Fibroblast of the aortic adventitia (primary cell): ENCODE measurements around the gene ACAP3. TPM values are rescaled to one million over a fixed set of nuclear protein-coding genes. Genes with fewer than 3 reads are reported as not detected.
A peak's percentile ranks its signal among the peaks of the same experiment; 100 is the strongest.
"Not testable (repeated sequence)": the region's sequence is repeated elsewhere in the genome, so short reads cannot be mapped to it uniquely, and the experiment has no call there.

ENCODE experiments used
- DNase-seq: peaks from one replicate; pipeline ENCODE4 v3.0.0-alpha.2; 2010; ENCODE audit warnings: low read depth
- H3K4me3 ChIP-seq: 2 replicates; pipeline ENCODE4 v1.5.1; 2011; ENCODE audit warnings: low read depth, mild to moderate bottlenecking, control low read depth, low read length, moderate library complexity
- CTCF ChIP-seq: IDR thresholded peaks from 2 replicates; pipeline ENCODE4 v1.5.1; 2011; ENCODE audit warnings: mild to moderate bottlenecking, low read length, control low read depth, inconsistent platforms; ENCODE audit not compliant: insufficient read depth
- total RNA-seq: library from RNA; depleted of rRNA; stranded (reverse); fragments of >200 nt; gene quantifications from 2 replicates; pipeline ENCODE4 v1.2.3, GENCODE V29; 2012; ENCODE audit warnings: low replicate concordance

Gene ACAP3
- total RNA-seq, 1 donor: 43.2 TPM

DNA sequence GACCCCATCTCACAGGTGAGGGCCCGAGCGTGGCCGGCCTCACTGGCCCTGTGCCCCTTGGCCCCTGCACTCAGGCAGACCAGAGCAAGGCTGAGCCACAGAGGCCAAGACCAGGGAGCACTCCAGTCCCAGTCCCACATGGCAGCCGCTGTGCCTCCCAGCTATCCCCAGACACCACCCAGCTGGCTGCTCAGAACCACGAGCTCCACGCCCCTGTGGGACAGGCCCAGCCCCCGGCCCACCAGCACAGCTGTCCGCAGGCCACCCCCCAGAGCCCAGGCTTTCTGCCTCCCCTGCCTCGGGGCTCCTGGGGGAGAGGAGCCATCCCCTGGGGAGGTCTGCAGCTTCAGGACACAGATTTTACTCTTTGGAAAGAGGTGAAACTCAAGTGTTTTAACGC is 52.1 kb downstream of the ACAP3 start:
- H3K4me3 ChIP-seq: no peak overlapping the region
- no peak for DNase-seq
- TF ChIP-seq CTCF: no peak

DNA sequence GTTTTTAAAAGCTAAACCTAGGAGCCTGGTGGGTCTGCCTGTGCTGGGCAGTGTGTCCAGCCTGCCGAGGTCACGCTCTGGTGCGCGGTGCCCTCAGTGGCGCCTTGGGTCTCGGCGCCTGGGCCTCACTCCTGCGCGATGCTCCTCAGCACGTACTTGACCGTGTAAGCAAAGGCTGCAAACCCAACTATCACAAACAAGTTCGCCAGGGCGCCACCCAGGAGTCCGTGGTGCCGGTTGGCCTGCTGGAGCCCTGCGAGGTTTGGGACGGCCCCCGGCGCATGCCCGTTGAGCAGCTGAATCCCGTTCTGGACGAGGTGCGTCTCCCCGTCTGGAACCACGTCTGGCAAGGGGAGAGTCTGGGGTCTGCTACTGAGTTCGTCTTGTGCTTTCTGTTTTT is 52.7 kb downstream of the ACAP3 start:
- DNase-seq: no peak
- H3K4me3 ChIP-seq: no peak overlapping the region
- no peak for TF ChIP-seq CTCF

- H3K4me3 ChIP-seq: no peak overlapping the region
- peak; percentile 49 for DNase-seq
- no peak for TF ChIP-seq CTCF
Observed at GRCh38 chr1:1254667-1254998, 53.1 kb downstream of the ACAP3 start.

- DNase-seq: no peak
- H3K4me3 ChIP-seq: no peak overlapping the region
- no peak for TF ChIP-seq CTCF
Observed at GRCh38 chr1:1253972-1254666, 53.6 kb downstream of the ACAP3 start.

- no peak for TF ChIP-seq CTCF
- no peak overlapping the region for H3K4me3 ChIP-seq
- DNase-seq: no peak
Observed at GRCh38 chr1:1253314-1253713, 54.4 kb downstream of the ACAP3 start.

DNA sequence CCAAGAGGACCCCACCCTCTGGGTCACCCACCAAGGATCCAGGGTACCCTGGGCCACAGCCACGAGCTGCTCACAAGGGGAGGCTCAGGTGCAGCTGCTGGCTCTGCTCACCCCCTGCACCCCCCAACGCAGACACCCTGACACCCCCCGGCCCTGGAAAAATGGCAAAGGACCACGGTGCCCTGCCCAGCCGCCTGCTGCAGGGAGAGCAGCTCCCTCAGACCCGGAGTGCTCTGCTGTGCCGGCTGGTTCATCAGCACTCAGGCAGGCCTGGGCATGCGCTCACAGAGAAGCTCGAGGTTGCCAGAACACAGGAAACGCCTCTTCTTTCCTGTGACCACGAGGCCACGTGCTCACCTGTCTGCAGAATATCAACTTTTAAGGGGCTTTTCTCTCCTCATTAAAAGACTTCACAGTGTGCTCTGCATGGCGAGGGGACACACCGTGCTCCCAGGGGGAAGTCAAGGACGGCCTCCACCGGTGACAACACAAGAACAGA is 56.9 kb downstream of the ACAP3 start:
- no peak overlapping the region for H3K4me3 ChIP-seq
- no peak for DNase-seq
- TF ChIP-seq CTCF: no peak

DNA sequence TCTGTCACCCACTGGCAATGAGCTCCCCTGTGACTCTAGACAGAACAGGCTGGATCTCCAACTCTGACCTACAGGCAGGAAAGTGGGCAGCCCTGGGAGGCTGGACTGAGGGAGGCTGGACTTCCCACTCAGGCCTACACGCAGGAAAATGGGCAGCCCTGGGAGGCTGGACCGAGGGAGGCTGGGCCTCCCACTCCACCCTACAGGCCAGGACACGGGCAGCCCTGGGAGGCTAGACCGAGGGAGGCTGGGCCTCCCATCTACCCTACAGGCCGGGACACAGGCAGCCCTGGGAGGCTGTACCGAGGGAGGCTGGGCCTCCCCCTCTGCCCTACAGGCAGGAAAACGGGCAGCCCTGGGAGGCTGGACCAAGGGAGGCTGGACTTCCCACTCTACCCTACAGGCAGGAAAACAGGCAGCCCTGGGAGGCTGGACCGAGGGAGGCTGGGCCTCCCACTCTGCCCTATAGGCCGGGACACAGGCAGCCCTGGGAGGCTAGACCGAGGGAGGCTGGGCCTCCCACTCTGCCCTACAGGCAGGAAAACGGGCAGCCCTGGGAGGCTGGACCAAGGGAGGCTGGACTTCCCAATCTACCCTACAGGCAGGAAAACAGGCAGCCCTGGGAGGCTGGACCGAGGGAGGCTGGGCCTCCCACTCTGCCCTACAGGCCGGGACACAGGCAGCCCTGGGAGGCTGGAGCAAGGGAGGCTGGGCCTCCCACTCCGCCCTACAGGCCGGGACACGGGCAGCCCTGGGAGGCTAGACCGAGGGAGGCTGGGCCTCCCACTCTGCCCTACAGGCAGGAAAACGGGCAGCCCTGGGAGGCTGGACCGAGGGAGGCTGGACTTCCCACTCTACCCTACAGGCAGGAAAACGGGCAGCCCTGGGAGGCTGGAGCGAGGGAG is 59.5 kb downstream of the ACAP3 start:
- not testable (repeated sequence) for DNase-seq, H3K4me3 ChIP-seq
